ENCODE results near the gene RAC3.

Gene RAC3

DNA sequence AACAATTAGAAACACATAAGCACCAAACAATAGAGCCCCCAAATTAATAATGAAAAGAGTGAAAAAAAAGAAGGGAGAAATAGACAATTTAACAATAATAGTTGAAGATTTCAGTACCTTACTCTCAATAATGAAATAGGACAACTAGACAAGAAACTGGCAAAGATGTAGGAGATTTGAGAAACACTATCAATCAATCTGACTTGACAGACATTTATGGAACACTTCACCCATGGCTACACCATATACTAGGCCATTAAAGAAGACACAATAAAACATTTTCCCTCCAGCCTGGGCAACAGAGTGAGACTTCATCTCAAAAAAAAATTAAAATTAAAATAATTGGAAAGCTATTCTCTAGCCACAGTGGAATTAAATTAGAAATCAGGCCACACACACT lies 39.1 kb downstream of the RAC3 start:
- H3K36me3 ChIP-seq (ENCODE audit: insufficient read depth, low read length): no peaks in the 10 kb centered on the region
- H3K27me3 ChIP-seq (ENCODE audit: insufficient read depth, low read length): peaks cover 4% of the 10 kb centered on the region; the same call in 1 of the 2 replicates
- H2AFZ ChIP-seq (ENCODE audit: low read length): no peak overlapping the region
- H3K4me3 ChIP-seq (ENCODE audit: low read depth, low read length, poor library complexity, severe bottlenecking): no peak overlapping the region
- peaks cover under 1% of the 10 kb centered on the region; the same call in 1 of the 2 replicates for H3F3A ChIP-seq (ENCODE audit: insufficient read depth, low read length)
- no peak overlapping the region for H3K27ac ChIP-seq (ENCODE audit: low read depth, low read length, poor library complexity, severe bottlenecking)
- no peaks in the 10 kb centered on the region for H3K79me2 ChIP-seq (ENCODE audit: insufficient read depth, low read length)
- H4K20me1 ChIP-seq (ENCODE audit: insufficient read depth, low read length): no peaks in the 10 kb centered on the region
- H3K9ac ChIP-seq (ENCODE audit: low read length): no peak overlapping the region
- peaks cover 8% of the 10 kb centered on the region for H3K4me1 ChIP-seq (ENCODE audit: insufficient read depth, low read length, severe bottlenecking)
- H3K4me2 ChIP-seq (ENCODE audit: low read length): no peak overlapping the region
- TF ChIP-seq, protein P1, sequence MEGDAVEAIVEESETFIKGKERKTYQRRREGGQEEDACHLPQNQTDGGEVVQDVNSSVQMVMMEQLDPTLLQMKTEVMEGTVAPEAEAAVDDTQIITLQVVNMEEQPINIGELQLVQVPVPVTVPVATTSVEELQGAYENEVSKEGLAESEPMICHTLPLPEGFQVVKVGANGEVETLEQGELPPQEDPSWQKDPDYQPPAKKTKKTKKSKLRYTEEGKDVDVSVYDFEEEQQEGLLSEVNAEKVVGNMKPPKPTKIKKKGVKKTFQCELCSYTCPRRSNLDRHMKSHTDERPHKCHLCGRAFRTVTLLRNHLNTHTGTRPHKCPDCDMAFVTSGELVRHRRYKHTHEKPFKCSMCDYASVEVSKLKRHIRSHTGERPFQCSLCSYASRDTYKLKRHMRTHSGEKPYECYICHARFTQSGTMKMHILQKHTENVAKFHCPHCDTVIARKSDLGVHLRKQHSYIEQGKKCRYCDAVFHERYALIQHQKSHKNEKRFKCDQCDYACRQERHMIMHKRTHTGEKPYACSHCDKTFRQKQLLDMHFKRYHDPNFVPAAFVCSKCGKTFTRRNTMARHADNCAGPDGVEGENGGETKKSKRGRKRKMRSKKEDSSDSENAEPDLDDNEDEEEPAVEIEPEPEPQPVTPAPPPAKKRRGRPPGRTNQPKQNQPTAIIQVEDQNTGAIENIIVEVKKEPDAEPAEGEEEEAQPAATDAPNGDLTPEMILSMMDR (IDR thresholded peaks at IDR 0.05; ENCODE audit: low read length): no peak
- no peak for TF ChIP-seq EZH2 (IDR thresholded peaks at IDR 0.05; ENCODE audit: borderline replicate concordance, low read length)
- no peaks in the 10 kb centered on the region for H3K9me2 ChIP-seq (ENCODE audit: low read depth, low read length)
- no peaks in the 10 kb centered on the region for H3K9me3 ChIP-seq (ENCODE audit: low read length)

DNA sequence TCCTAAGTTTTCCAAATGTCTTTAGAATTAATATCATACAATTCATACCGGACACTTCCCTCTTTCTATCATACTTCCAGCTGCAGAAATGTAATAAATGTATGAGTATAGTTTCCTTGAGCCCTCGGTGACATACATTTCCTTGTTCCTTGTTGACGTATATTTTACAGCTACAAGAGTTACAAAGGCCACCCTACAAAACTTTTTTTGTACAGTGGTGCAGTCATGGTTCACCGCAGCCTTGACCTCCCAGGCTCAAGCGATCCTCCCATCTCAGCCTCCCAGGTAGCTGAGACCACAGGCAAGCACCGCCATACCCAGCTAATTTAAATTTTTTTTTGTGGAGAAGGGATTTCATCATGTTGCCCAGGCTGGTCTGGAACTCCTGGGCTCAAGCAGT lies 41.3 kb downstream of the RAC3 start:
- H3K4me2 ChIP-seq (ENCODE audit: low read length): no peak overlapping the region
- H3F3A ChIP-seq (ENCODE audit: insufficient read depth, low read length): peaks cover 3% of the 10 kb centered on the region; the same call in 1 of the 2 replicates
- H3K27ac ChIP-seq (ENCODE audit: low read depth, low read length, poor library complexity, severe bottlenecking): no peak overlapping the region
- TF ChIP-seq, protein P1 (IDR thresholded peaks at IDR 0.05; ENCODE audit: low read length): no peak
- TF ChIP-seq EZH2 (IDR thresholded peaks at IDR 0.05; ENCODE audit: borderline replicate concordance, low read length): no peak
- peaks cover 4% of the 10 kb centered on the region; the same call in 1 of the 2 replicates for H3K27me3 ChIP-seq (ENCODE audit: insufficient read depth, low read length)
- no peaks in the 10 kb centered on the region for H3K9me2 ChIP-seq (ENCODE audit: low read depth, low read length)
- no peaks in the 10 kb centered on the region for H3K9me3 ChIP-seq (ENCODE audit: low read length)
- no peaks in the 10 kb centered on the region for H3K4me1 ChIP-seq (ENCODE audit: insufficient read depth, low read length, severe bottlenecking)
- no peak overlapping the region for H3K9ac ChIP-seq (ENCODE audit: low read length)
- no peak overlapping the region for H3K4me3 ChIP-seq (ENCODE audit: low read depth, low read length, poor library complexity, severe bottlenecking)
- H3K36me3 ChIP-seq (ENCODE audit: insufficient read depth, low read length): peaks cover 14% of the 10 kb centered on the region
- no peaks in the 10 kb centered on the region for H3K79me2 ChIP-seq (ENCODE audit: insufficient read depth, low read length)
- no peaks in the 10 kb centered on the region for H4K20me1 ChIP-seq (ENCODE audit: insufficient read depth, low read length)
- H2AFZ ChIP-seq (ENCODE audit: low read length): no peak overlapping the region

DNA sequence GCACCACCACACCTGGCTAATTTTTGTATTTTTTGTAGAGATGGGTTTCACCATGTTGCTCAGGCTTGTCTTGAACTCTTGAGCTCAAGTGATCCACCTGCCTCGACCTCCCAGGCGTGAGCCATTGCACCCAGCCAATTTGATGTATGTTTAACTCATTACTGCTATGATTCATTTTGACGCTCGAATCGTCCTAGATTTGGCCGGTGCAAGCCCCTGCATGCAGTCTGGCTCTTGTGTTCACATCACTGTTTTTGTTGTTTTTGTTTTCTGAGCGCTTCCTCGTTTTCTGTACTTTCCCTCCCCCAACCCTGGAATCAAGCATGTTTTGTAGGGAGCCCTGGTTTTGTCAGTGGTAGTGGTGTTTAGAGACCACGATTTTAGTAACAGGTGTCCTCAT lies 42.0 kb downstream of the RAC3 start:
- no peaks in the 10 kb centered on the region for H3K79me2 ChIP-seq (ENCODE audit: insufficient read depth, low read length)
- no peak for TF ChIP-seq EZH2 (IDR thresholded peaks at IDR 0.05; ENCODE audit: borderline replicate concordance, low read length)
- TF ChIP-seq, protein P1 (IDR thresholded peaks at IDR 0.05; ENCODE audit: low read length): no peak

More for the DNA sequence above, 42.0 kb downstream of the RAC3 start:
- Histone ChIP-seq H3K4me3 (ENCODE audit: low read depth, low read length, poor library complexity, severe bottlenecking) (no peak overlapping the region), H4K20me1 (ENCODE audit: insufficient read depth, low read length) (no peaks in the 10 kb centered on the region), H3K9ac (ENCODE audit: low read length) (no peak overlapping the region), H3K27ac (ENCODE audit: low read depth, low read length, poor library complexity, severe bottlenecking) (no peak overlapping the region), H3K4me2 (ENCODE audit: low read length) (no peak overlapping the region), H3K36me3 (ENCODE audit: insufficient read depth, low read length) (peaks cover 20% of the 10 kb centered on the region), H3F3A (ENCODE audit: insufficient read depth, low read length) (peaks cover 3% of the 10 kb centered on the region; the same call in 1 of the 2 replicates), H3K4me1 (ENCODE audit: insufficient read depth, low read length, severe bottlenecking) (no peaks in the 10 kb centered on the region), H3K9me2 (ENCODE audit: low read depth, low read length) (no peaks in the 10 kb centered on the region), H3K9me3 (ENCODE audit: low read length) (no peaks in the 10 kb centered on the region), H3K27me3 (ENCODE audit: insufficient read depth, low read length) (peaks cover 4% of the 10 kb centered on the region; the same call in 1 of the 2 replicates), H2AFZ (ENCODE audit: low read length) (no peak overlapping the region)

Data from OCI-LY1 (cell line).